PC-9 (cell line): ENCODE measurements around the gene ZSCAN26. TPM values are rescaled to one million over a fixed set of nuclear protein-coding genes. Genes with fewer than 3 reads are reported as not detected.
A peak's percentile ranks its signal among the peaks of the same experiment; 100 is the strongest.

ENCODE experiments used
- BruUV-seq: library from RNA; stranded (reverse); fragments of 400-500 nt; replicated peaks from 2 replicates; lab custom pipeline; 2021; lab: Mats Ljungman, UMichigan
- CTCF ChIA-PET: fragments of 300-600 bp; sonication (Branson Sonifier 250); formaldehyde crosslinking; loops from one replicate; lab custom pipeline; 2022; ENCODE audit warnings: antibody characterized with exemption; lab: Charles Lee
- POLR2A ChIA-PET: fragments of 300-600 bp; sonication (Branson Sonifier 250); formaldehyde crosslinking; loops from one replicate; lab custom pipeline; 2022; ENCODE audit warnings: antibody characterized with exemption; ENCODE audit not compliant: unreplicated experiment; lab: Charles Lee
- DNase-seq, 2 experiments: peaks; one replicate each; pipeline versions ENCODE4 v3.0.0 to v3.0.0-alpha.2; 2015 to 2022; ENCODE audit warnings: mixed read lengths in 1 of 2
- H2AFZ ChIP-seq: fragments of 200-600 bp; sonication (generic); 2 replicates; pipeline ENCODE4 v1.8.1; 2017; ENCODE audit warnings: antibody characterized with exemption
- H3F3A ChIP-seq: fragments of 200-600 bp; sonication (generic); 2 replicates; pipeline ENCODE4 v1.8.1; 2017; ENCODE audit warnings: antibody characterized with exemption, mild to moderate bottlenecking, low read depth; ENCODE audit not compliant: insufficient read depth
- H3K27ac ChIP-seq: fragments of 200-600 bp; sonication (generic); 2 replicates; pipeline ENCODE4 v1.6.1; 2016; ENCODE audit warnings: mixed run types
- H3K27me3 ChIP-seq: fragments of 200-600 bp; sonication (generic); 2 replicates; pipeline ENCODE4 v1.6.1; 2016; ENCODE audit warnings: low read depth, mixed run types; ENCODE audit not compliant: insufficient read depth
- H3K36me3 ChIP-seq: fragments of 200-600 bp; sonication (generic); 2 replicates; pipeline ENCODE4 v1.6.1; 2016; ENCODE audit warnings: low read depth, mixed run types
- H3K4me1 ChIP-seq: fragments of 200-600 bp; sonication (generic); replicated peaks from 2 replicates; pipeline ENCODE4 v1.6.1; 2016; ENCODE audit warnings: mixed run types; ENCODE audit not compliant: insufficient read depth
- H3K4me2 ChIP-seq: fragments of 200-600 bp; sonication (generic); 2 replicates; pipeline ENCODE4 v1.6.1; 2017; ENCODE audit warnings: mixed run types
- H3K4me3 ChIP-seq: fragments of 200-600 bp; sonication (generic); 2 replicates; pipeline ENCODE4 v1.6.1; 2016; ENCODE audit warnings: mixed run types
- H3K79me2 ChIP-seq: fragments of 200-600 bp; sonication (generic); 2 replicates; pipeline ENCODE4 v1.6.1; 2017; ENCODE audit warnings: low read depth, mixed run types
- H3K9me2 ChIP-seq: fragments of 200-600 bp; sonication (generic); 2 replicates; pipeline ENCODE4 v1.8.1; 2017; ENCODE audit warnings: mild to moderate bottlenecking; ENCODE audit not compliant: insufficient read depth
- H3K9me3 ChIP-seq: fragments of 200-600 bp; sonication (generic); 2 replicates; pipeline ENCODE4 v1.8.1; 2016; ENCODE audit warnings: low read depth; ENCODE audit not compliant: insufficient read depth
- H4K20me1 ChIP-seq: fragments of 200-600 bp; sonication (generic); 2 replicates; pipeline ENCODE4 v1.8.1; 2017; ENCODE audit not compliant: insufficient read depth
- EZH2 ChIP-seq: fragments of 200-600 bp; sonication (generic); IDR thresholded peaks from 2 replicates; pipeline ENCODE4 v1.8.0; 2017; ENCODE audit warnings: antibody characterized with exemption, low read depth
- intact Hi-C: fragments of 100-400 bp; cut with micrococcal nuclease; formaldehyde crosslinking; loops from one replicate; pipeline ENCODE4 v1.10.0; 2022; ENCODE audit not compliant: unreplicated experiment
- total RNA-seq: library from RNA; stranded (reverse); gene quantifications from 2 replicates; pipeline ENCODE4 v1.2.3, GENCODE V29; 2021
- TF ChIP-seq, protein P1 (sequence below): fragments of 200-600 bp; sonication (generic); conservative IDR thresholded peaks from 2 replicates; pipeline ENCODE4 v1.6.1; 2017; ENCODE audit warnings: mixed run types, antibody characterized with exemption, mild to moderate bottlenecking, moderate library complexity

The ZSCAN26 gene
- total RNA-seq, 1 experiment from 2014 or later = 14.8 TPM

DNA sequence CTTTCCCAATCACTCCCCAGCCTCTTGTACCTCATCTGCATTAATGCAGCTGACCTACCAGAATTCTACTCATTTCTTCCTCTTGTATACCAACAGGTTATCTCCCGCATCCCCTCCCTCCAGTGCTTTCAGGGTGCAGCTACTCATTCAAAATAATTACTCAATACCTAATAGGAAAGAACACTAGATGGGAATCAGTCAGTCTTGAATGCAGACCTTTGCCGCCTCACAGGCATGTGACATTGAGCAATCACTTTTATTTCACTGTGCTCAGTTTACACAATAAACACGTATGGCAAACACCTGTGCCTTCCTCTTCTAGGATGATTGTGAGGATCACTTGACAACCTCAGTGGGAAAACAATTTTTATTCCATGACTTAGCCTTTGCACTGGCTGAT, 55.7 kb downstream of the ZSCAN26 start:
- no peaks in the 10 kb centered on the region for H3K9me2 ChIP-seq
- ChIA-PET POLR2A (no interaction called here), CTCF (no interaction called here)
- no peaks in the 10 kb centered on the region for H4K20me1 ChIP-seq
- no peak overlapping the region for H3K4me3 ChIP-seq
- no peak overlapping the region for H3K27ac ChIP-seq
- 0 out of 2 replicates have a peak, but pooled peaks cover 8% of the 10 kb centered on the region for H3K36me3 ChIP-seq
- no peak overlapping the region for H3K4me2 ChIP-seq
- H3K79me2 ChIP-seq = no peaks in the 10 kb centered on the region
- no peak for TF ChIP-seq EZH2
- H3K9me3 ChIP-seq = peaks cover 12% of the 10 kb centered on the region
- H3K27me3 ChIP-seq = no peaks in the 10 kb centered on the region
- intact Hi-C loops = no loop called here
- DNase-seq = no peak
- H3K4me1 ChIP-seq = no peaks in the 10 kb centered on the region
- no TSS peak for BruUV-seq
- no peak overlapping the region for H2AFZ ChIP-seq
- no peaks in the 10 kb centered on the region for H3F3A ChIP-seq

DNA sequence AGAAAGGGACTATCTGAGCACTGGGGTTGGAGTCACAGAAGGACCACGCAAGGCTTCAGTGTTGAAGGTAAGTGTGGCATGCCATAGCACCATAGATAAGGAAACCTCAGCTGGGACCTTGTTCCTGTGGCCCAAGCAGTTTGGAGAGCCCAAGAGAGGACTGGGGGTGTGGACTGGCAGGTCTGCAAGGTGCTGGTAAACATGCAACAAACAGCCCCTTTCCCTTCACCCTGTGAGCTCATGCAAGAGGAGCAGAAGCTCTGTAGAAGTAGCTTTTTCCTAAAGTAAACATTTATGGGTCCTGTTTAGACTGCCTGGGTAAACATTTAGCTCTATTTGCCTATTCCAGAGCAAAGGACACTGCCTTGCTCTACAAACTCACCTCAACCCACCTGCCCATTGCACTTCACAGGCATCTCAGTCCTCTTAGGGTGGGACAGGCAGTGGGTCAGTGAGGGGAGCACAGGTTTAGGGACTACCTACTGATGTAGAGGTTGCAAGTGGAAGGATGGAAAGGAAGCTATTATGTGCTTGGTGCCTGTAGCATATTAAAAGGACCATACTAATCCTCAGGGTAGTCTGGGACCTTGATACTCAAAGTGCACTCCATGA, 57.0 kb downstream of the ZSCAN26 start:
- intact Hi-C loops = no loop called here
- no peak for DNase-seq
- no peak overlapping the region for H3K4me3 ChIP-seq
- no peaks in the 10 kb centered on the region for H3K27me3 ChIP-seq
- no peak overlapping the region for H3K27ac ChIP-seq
- TF ChIP-seq EZH2 = no peak
- TF ChIP-seq, protein P1, sequence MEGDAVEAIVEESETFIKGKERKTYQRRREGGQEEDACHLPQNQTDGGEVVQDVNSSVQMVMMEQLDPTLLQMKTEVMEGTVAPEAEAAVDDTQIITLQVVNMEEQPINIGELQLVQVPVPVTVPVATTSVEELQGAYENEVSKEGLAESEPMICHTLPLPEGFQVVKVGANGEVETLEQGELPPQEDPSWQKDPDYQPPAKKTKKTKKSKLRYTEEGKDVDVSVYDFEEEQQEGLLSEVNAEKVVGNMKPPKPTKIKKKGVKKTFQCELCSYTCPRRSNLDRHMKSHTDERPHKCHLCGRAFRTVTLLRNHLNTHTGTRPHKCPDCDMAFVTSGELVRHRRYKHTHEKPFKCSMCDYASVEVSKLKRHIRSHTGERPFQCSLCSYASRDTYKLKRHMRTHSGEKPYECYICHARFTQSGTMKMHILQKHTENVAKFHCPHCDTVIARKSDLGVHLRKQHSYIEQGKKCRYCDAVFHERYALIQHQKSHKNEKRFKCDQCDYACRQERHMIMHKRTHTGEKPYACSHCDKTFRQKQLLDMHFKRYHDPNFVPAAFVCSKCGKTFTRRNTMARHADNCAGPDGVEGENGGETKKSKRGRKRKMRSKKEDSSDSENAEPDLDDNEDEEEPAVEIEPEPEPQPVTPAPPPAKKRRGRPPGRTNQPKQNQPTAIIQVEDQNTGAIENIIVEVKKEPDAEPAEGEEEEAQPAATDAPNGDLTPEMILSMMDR = no peak
- 0 out of 2 replicates have a peak, but pooled peaks cover 8% of the 10 kb centered on the region for H3K36me3 ChIP-seq
- no peak overlapping the region for H3K4me2 ChIP-seq
- H4K20me1 ChIP-seq = no peaks in the 10 kb centered on the region
- H3K9me3 ChIP-seq = peaks cover 15% of the 10 kb centered on the region
- CTCF ChIA-PET = no interaction called here
- H2AFZ ChIP-seq = no peak overlapping the region
- no peaks in the 10 kb centered on the region for H3K9me2 ChIP-seq
- BruUV-seq = no TSS peak
- POLR2A ChIA-PET = no interaction called here
- H3K79me2 ChIP-seq = no peaks in the 10 kb centered on the region
- no peaks in the 10 kb centered on the region for H3K4me1 ChIP-seq
- H3F3A ChIP-seq = no peaks in the 10 kb centered on the region

DNA sequence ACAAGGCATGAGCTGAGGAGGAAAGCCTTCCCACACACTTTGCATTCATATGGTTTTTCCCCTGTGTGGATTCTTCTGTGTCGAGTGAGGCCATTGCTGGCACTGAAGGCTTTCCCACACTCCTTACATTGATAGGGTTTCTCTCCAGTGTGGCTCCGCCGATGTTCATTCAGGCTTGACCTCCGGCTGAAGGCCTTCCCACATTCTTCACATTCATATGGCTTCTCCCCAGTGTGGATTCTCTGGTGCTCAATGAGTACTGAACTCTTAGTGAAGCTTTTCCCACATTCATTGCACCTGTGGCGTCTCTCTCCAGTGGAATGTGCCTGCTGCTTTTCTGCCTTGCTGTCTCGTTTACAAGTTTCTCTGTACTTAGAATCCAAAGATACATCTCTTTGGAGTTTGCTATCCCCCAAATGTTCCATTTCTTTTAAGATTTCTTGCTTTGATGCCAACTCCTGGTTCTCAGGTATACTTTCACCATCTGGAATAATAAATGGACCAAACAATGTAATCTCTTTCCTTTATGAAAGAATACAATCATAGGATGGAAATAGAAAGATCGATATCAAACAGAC, 59.5 kb downstream of the ZSCAN26 start:
- intact Hi-C loops = no loop called here
- H3K27me3 ChIP-seq = no peaks in the 10 kb centered on the region
- TSS peak; percentile 15 for BruUV-seq
- POLR2A ChIA-PET = no interaction called here
- peaks cover 15% of the 10 kb centered on the region for H3K9me3 ChIP-seq
- H3K9me2 ChIP-seq = no peaks in the 10 kb centered on the region
- CTCF ChIA-PET = no interaction called here
- H3K79me2 ChIP-seq = no peaks in the 10 kb centered on the region
- H2AFZ ChIP-seq = no peak overlapping the region
- no peaks in the 10 kb centered on the region for H3K4me1 ChIP-seq
- no peak overlapping the region for H3K27ac ChIP-seq
- 0 out of 2 replicates have a peak, but pooled peaks cover 8% of the 10 kb centered on the region for H3K36me3 ChIP-seq
- no peak for DNase-seq
- TF ChIP-seq, protein P1 = no peak
- no peak for TF ChIP-seq EZH2
- H3F3A ChIP-seq = no peaks in the 10 kb centered on the region
- no peaks in the 10 kb centered on the region for H4K20me1 ChIP-seq
- H3K4me3 ChIP-seq = no peak overlapping the region
- H3K4me2 ChIP-seq = no peak overlapping the region

Other genes with a start within 250 kb of the ZSCAN26 start
- 10.5 and 12.6 TPM in 2 replicates for gene ZNF165, start 186.6 kb upstream of the ZSCAN26 start, total RNA-seq
- 5.6 and 5.9 TPM in 2 replicates for gene ZSCAN16, start 142.5 kb upstream of the ZSCAN26 start, total RNA-seq
- gene ZKSCAN8, start 125.3 kb upstream of the ZSCAN26 start, total RNA-seq = 27.2 and 31.5 TPM in 2 replicates
- 19.2 and 20.4 TPM in 2 replicates for gene ZSCAN9, start 41.9 kb upstream of the ZSCAN26 start, total RNA-seq
- 6.0 and 6.7 TPM in 2 replicates for gene ZKSCAN4, start 14.9 kb upstream of the ZSCAN26 start, total RNA-seq
- gene NKAPL, start 7.8 kb upstream of the ZSCAN26 start, total RNA-seq = not detected in 2 replicates
- 3.6 and 3.9 TPM in 2 replicates for gene PGBD1, start 14.4 kb downstream of the ZSCAN26 start, total RNA-seq
- 64.0 and 88.8 TPM in 2 replicates for gene ZSCAN31, start 69.0 kb downstream of the ZSCAN26 start, total RNA-seq
- gene ZKSCAN3, start 82.8 kb downstream of the ZSCAN26 start, total RNA-seq = 4.9 and 6.2 TPM in 2 replicates
- 10.9 and 11.2 TPM in 2 replicates for gene ZSCAN12, start 132.6 kb downstream of the ZSCAN26 start, total RNA-seq
- gene ZSCAN23, start 176.3 kb downstream of the ZSCAN26 start, total RNA-seq = 9.1 and 12.0 TPM in 2 replicates
- gene GPX6, start 248.7 kb downstream of the ZSCAN26 start, total RNA-seq = not detected in 2 replicates